GM12891 (cell line): ENCODE data around the gene TRIM50. TPM values are rescaled to one million over a fixed set of nuclear protein-coding genes. Genes with fewer than 3 reads are reported as not detected.
"Not testable (repeated sequence)": the region's sequence is repeated elsewhere in the genome, so short reads cannot be mapped to it uniquely, and the experiment has no call there.

Source experiments
- DNase-seq: peaks from one replicate; pipeline ENCODE4 v3.0.0; 2011; ENCODE audit warnings: low spot score; ENCODE audit not compliant: insufficient read length
- FAIRE-seq: peaks from 2 replicates; lab custom pipeline; 2011; peaks lifted over from hg19 to GRCh38; lab: Jason Lieb, UNC
- PAX5 ChIP-seq: IDR thresholded peaks from 2 replicates; pipeline ENCODE4 v1.6.1; 2011; ENCODE audit warnings: low read length, moderate library complexity, mild to moderate bottlenecking; ENCODE audit not compliant: insufficient read depth, severe bottlenecking
- POLR2A ChIP-seq: IDR thresholded peaks from 2 replicates; pipeline ENCODE4 v1.6.1; 2011; ENCODE audit warnings: low read depth, low read length, control low read depth
- POLR2AphosphoS5 ChIP-seq: IDR thresholded peaks from 2 replicates; pipeline ENCODE4 v1.6.1; 2011; ENCODE audit warnings: low read depth, low read length, control low read depth
- POU2F2 ChIP-seq: IDR thresholded peaks from 2 replicates; pipeline ENCODE4 v1.6.1; 2011; ENCODE audit warnings: low read depth, mild to moderate bottlenecking, control low read depth, low read length, moderate library complexity
- SPI1 ChIP-seq: IDR thresholded peaks from 2 replicates; pipeline ENCODE4 v1.6.1; 2011; ENCODE audit warnings: low read depth, low read length, control low read depth
- TAF1 ChIP-seq: IDR thresholded peaks from 2 replicates; pipeline ENCODE4 v1.6.1; 2011; ENCODE audit warnings: low read depth, low read length, control low read depth
- polyA plus RNA-seq: library from polyadenylated mRNA; unstranded; fragments of >200 nt; gene quantifications from one replicate; pipeline ENCODE4 v1.2.1, GENCODE V29; 2012; ENCODE audit warnings: low read depth, missing spikeins, inconsistent platforms; ENCODE audit not compliant: missing spikeins

The TRIM50 gene
- not detected for polyA plus RNA-seq

DNA sequence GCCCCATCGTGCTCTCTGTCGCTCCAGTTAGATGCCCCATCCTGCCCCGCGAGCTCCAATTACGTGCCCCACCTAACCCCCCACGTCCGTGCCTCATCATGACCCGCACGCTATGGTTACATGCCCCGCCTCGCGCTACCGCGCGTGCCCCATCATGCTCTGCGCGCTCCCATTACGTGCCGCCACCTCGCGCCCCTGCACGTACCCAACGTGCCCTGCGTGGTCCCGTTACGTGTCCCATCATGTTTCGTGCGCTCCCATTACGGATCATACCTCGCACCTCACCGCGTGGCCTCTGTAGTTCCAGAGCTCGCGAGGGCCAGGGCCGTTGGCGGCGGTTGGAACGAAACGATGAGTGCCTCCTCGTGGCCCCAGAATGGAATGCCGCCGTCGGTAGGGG is at the start of gene TRIM50, which contains the start of gene FKBP6:
TRIM50 (minus strand) TSS at position 161 of the 400 bp plus-strand sequence. CDS start 3,295 bp downstream, outside the sequence.
FKBP6 (plus strand) TSS at position 240 of the 400 bp plus-strand sequence. CDS start 268 bp downstream, outside the sequence.
- FAIRE-seq, DNase-seq: not testable (repeated sequence)

GRCh38 chr7:73376671-73377412 is 49.0 kb upstream of the TRIM50 start:
- FAIRE-seq (no peak), DNase-seq (no peak)
- TF ChIP-seq PAX5 (no peak), POLR2AphosphoS5 (no peak), POU2F2 (no peak), SPI1 (no peak), POLR2A (no peak), TAF1 (no peak)

DNA sequence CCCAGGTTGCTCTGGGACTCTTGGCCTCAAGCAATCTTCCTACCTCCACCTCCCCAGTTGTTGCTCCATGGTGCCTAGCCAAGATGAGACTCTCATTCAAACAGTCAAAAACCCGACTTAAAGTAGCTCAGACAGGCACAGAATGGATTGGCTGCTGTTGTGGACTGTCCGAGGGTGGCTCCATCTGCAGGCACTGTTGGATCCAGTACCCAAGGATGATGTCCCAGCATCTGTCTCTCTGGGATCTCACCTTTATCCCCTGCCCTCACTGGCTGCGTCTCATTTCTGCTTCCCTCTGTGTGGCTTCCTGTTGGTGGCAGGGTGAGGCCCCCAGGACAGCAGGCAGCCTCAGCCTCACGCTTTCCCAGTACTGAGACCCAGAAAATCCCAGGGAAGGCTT is 48.4 kb upstream of the TRIM50 start:
- not testable (repeated sequence) for DNase-seq, FAIRE-seq

GRCh38 chr7:73373741-73374140 is 45.9 kb upstream of the TRIM50 start:
- no peak for TF ChIP-seq POLR2A
- no peak for TF ChIP-seq TAF1
- no peak for TF ChIP-seq POLR2AphosphoS5
- TF ChIP-seq POU2F2, result no peak
- TF ChIP-seq PAX5, result no peak
- no peak for TF ChIP-seq SPI1
- DNase-seq, result no peak
- no peak for FAIRE-seq

- FAIRE-seq, result no peak
These were observed 41.7 kb upstream of the TRIM50 start for GRCh38 chr7:73369622-73370021.

DNA sequence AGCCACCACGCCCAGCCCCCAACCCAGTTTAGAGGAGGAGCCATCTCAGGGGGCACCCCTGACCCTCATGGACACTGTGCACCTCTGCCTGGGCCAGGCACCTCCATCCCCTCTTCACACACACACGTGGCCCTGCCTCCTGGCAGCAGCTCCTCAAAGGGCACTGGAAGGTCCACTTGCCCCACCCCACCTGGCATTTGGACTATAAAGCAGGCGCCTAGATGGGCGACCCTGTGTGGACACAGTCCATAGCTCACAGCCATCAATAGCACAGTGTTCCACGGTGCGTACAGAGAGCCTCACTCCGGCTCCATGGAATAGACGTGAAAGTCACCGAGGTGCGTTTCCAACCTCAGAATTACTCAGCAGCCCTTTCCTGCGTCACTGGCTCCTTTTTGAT is 41.1 kb upstream of the TRIM50 start:
- TF ChIP-seq POU2F2 (no peak), POLR2A (no peak), TAF1 (no peak), POLR2AphosphoS5 (no peak), PAX5 (no peak), SPI1 (no peak)
- DNase-seq, result no peak
- no peak for FAIRE-seq

More at GRCh38 chr7:73369622-73370021, 41.7 kb upstream of the TRIM50 start:
- no peak for DNase-seq
- no peak for TF ChIP-seq POLR2A
- TF ChIP-seq POLR2AphosphoS5, result no peak
- no peak for TF ChIP-seq PAX5
- TF ChIP-seq POU2F2, result no peak
- TF ChIP-seq SPI1, result no peak
- TF ChIP-seq TAF1, result no peak

GRCh38 chr7:73366990-73367389 is 39.1 kb upstream of the TRIM50 start:
- FAIRE-seq (no peak), DNase-seq (no peak)
- no peak for TF ChIP-seq POU2F2
- no peak for TF ChIP-seq POLR2AphosphoS5
- no peak for TF ChIP-seq TAF1

- DNase-seq (no peak), FAIRE-seq (no peak)
- no peak for TF ChIP-seq SPI1
- TF ChIP-seq TAF1, result no peak
- no peak for TF ChIP-seq POLR2A
- no peak for TF ChIP-seq POU2F2
- TF ChIP-seq PAX5, result no peak
- TF ChIP-seq POLR2AphosphoS5, result no peak
These were observed 38.2 kb upstream of the TRIM50 start for GRCh38 chr7:73366127-73366526.

GRCh38 chr7:73364006-73364728 is 36.3 kb upstream of the TRIM50 start:
- FAIRE-seq (no peak), DNase-seq (no peak)

GRCh38 chr7:73363225-73364005 is 35.5 kb upstream of the TRIM50 start:
- DNase-seq (no peak), FAIRE-seq (no peak)
- TF ChIP-seq TAF1 (no peak), POLR2AphosphoS5 (no peak), PAX5 (no peak), SPI1 (no peak), POU2F2 (no peak), POLR2A (no peak)

More at GRCh38 chr7:73364006-73364728, 36.3 kb upstream of the TRIM50 start:
- TF ChIP-seq POU2F2 (no peak), POLR2A (no peak)

DNA sequence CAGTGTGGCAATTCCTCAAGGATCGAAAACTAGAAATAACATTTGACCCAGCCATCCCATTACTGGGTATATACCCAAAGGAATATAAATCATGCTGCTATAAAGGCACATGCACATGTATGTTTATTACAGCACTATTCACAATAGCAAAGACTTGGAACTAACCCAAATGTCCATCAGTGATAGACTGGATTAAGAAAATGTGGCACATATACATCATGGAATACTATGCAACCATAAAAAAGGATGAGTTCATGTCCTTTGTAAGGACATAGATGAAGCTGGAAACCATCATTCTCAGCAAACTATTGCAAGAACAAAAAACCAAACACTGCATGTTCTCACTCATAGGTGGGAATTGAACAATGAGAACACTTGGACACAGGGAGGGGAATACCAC is 32.7 kb upstream of the TRIM50 start:
- FAIRE-seq, DNase-seq: not testable (repeated sequence)
